ENCODE measurements around the gene NCEH1. TPM values are rescaled to one million over a fixed set of nuclear protein-coding genes. Genes with fewer than 3 reads are reported as not detected.

Gene NCEH1
- total and polyA plus RNA-seq, 2 of the 13 experiments (the other 11 are each of a cell fraction or from before 2014, with no cell fraction given): 12.9 to 21.4 TPM

DNA sequence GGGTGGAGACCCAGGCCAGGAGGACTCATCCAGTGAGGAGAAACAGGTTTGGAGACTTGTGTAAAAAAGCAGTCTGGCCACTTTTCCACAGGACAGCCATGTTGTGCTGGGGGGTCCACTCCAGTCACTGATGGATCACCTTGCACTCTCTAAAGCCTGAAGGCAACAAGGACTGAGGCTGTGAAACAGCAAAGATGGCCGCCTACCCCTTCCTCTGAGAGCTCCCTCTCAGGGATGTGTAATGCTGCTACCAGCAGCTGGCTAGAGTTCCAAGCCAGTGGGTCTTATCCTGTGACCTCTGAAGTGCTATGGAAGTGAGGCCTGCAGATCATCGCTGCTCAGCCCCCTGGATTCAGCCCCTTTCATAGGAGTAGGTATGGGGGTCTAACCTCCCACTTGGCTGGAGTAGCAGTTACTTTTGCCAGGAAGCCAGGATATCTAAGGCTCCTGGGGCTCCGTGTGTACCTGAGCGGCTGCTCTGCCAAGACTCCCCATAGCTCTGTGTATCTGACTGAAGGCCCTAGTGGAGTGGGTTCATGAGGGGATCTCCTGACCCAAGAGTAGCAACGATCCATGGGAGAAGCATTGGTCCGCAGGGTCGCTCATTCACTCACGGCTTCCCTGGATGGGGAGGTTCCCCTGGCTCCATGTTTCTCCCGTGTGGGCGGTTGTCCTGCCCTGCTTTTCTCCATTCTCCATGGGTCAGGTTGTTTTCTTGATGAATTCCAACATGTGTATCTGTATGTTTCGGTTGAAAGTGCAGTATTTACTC is 117.8 kb downstream of the NCEH1 start:
- H3K27me3 ChIP-seq (ENCODE audit: control insufficient read depth in 1 of 2, insufficient read depth in 2 of 2, low read length in 2 of 2): no peaks in the 10 kb centered on the region
- H3K36me3 ChIP-seq (replicated peaks in 1 of 2; ENCODE audit: control insufficient read depth in 1 of 2, insufficient read depth in 2 of 2, low read length in 2 of 2): no peaks in the 10 kb centered on the region
- in situ Hi-C loops (cut with HindIII; ENCODE audit: extremely low pct_ligation_motif_present, low pct_unique_long_range_greater_than_20kb): no loop called here
- ChIA-PET POLR2A (no interaction called here), CTCF (ENCODE audit: low intra/inter-chr PET ratio, low total read pairs) (no interaction called here)
- FAIRE-seq (no peak), DNase-seq (ENCODE audit: low spot score) (no peak), ATAC-seq (no peak)
- H3K9ac ChIP-seq (ENCODE audit: insufficient read depth, low read depth, low read length): no peak overlapping the region
- H3K79me2 ChIP-seq (ENCODE audit: insufficient read depth, low read length): no peaks in the 10 kb centered on the region
- intact Hi-C loops (cut with micrococcal nuclease; ENCODE audit: unreplicated experiment): no loop called here
- TF ChIP-seq YY1 (IDR thresholded peaks at IDR 0.05; ENCODE audit: insufficient read depth, insufficient replicate concordance, low read depth, low read length): peak; percentile 44
- TF ChIP-seq, protein P1, sequence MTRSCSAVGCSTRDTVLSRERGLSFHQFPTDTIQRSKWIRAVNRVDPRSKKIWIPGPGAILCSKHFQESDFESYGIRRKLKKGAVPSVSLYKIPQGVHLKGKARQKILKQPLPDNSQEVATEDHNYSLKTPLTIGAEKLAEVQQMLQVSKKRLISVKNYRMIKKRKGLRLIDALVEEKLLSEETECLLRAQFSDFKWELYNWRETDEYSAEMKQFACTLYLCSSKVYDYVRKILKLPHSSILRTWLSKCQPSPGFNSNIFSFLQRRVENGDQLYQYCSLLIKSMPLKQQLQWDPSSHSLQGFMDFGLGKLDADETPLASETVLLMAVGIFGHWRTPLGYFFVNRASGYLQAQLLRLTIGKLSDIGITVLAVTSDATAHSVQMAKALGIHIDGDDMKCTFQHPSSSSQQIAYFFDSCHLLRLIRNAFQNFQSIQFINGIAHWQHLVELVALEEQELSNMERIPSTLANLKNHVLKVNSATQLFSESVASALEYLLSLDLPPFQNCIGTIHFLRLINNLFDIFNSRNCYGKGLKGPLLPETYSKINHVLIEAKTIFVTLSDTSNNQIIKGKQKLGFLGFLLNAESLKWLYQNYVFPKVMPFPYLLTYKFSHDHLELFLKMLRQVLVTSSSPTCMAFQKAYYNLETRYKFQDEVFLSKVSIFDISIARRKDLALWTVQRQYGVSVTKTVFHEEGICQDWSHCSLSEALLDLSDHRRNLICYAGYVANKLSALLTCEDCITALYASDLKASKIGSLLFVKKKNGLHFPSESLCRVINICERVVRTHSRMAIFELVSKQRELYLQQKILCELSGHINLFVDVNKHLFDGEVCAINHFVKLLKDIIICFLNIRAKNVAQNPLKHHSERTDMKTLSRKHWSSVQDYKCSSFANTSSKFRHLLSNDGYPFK (CRISPR knock-in tag; IDR thresholded peaks at IDR 0.05; ENCODE audit: borderline replicate concordance): no peak
- TF ChIP-seq, protein P2, sequence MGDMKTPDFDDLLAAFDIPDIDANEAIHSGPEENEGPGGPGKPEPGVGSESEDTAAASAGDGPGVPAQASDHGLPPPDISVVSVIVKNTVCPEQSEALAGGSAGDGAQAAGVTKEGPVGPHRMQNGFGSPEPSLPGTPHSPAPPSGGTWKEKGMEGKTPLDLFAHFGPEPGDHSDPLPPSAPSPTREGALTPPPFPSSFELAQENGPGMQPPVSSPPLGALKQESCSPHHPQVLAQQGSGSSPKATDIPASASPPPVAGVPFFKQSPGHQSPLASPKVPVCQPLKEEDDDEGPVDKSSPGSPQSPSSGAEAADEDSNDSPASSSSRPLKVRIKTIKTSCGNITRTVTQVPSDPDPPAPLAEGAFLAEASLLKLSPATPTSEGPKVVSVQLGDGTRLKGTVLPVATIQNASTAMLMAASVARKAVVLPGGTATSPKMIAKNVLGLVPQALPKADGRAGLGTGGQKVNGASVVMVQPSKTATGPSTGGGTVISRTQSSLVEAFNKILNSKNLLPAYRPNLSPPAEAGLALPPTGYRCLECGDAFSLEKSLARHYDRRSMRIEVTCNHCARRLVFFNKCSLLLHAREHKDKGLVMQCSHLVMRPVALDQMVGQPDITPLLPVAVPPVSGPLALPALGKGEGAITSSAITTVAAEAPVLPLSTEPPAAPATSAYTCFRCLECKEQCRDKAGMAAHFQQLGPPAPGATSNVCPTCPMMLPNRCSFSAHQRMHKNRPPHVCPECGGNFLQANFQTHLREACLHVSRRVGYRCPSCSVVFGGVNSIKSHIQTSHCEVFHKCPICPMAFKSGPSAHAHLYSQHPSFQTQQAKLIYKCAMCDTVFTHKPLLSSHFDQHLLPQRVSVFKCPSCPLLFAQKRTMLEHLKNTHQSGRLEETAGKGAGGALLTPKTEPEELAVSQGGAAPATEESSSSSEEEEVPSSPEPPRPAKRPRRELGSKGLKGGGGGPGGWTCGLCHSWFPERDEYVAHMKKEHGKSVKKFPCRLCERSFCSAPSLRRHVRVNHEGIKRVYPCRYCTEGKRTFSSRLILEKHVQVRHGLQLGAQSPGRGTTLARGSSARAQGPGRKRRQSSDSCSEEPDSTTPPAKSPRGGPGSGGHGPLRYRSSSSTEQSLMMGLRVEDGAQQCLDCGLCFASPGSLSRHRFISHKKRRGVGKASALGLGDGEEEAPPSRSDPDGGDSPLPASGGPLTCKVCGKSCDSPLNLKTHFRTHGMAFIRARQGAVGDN (CRISPR knock-in tag; IDR thresholded peaks at IDR 0.05): peak; percentile 14; the same call in 1 of the 2 replicates
- no peak for TF ChIP-seq ARHGAP35 (CRISPR knock-in tag; IDR thresholded peaks at IDR 0.05; ENCODE audit: borderline replicate concordance)
- TF ChIP-seq POGZ (CRISPR knock-in tag; IDR thresholded peaks at IDR 0.05): 0 out of 2 replicates have a peak, but pooled peaks have one; percentile 28
- no peak for TF ChIP-seq EP300 (IDR thresholded peaks at IDR 0.05; ENCODE audit: low read depth in 2 of 2, low read length in 2 of 2)
- no peak for TF ChIP-seq EP300 (CRISPR knock-in tag; IDR thresholded peaks at IDR 0.05; ENCODE audit: borderline replicate concordance)
- TF ChIP-seq KLF11 (CRISPR knock-in tag; IDR thresholded peaks at IDR 0.05): no peak
- TF ChIP-seq ZBTB38 (CRISPR knock-in tag; IDR thresholded peaks at IDR 0.05): peak; percentile 55; the same call in 1 of the 2 replicates
- H2AFZ ChIP-seq (ENCODE audit: low read length): no peak overlapping the region
- no TSS peak for BruUV-seq (replicated peaks)
- no peaks in the 10 kb centered on the region for H3K9me3 ChIP-seq (ENCODE audit: low read length)
- H4K20me1 ChIP-seq (ENCODE audit: insufficient read depth, low read length): no peaks in the 10 kb centered on the region
- H3K27ac ChIP-seq (ENCODE audit: extremely low read length, insufficient read depth, low read length): peak overlapping the region; percentile 96
- H3K4me1 ChIP-seq (ENCODE audit: insufficient read depth, low read length): peaks cover 62% of the 10 kb centered on the region
- 93% methylated on average over 8 of the region's 11 CpGs for WGBS (ENCODE audit: low lambda C conversion rate)
- no peak overlapping the region for H3K4me2 ChIP-seq (ENCODE audit: low read depth, low read length)
- H3K4me3 ChIP-seq (replicated peaks in 1 of 3; ENCODE audit: insufficient read depth in 1 of 3, low read depth in 2 of 3, low read length in 3 of 3): no peak overlapping the region
